ENCODE data around the gene TMCO4. TPM values are rescaled to one million over a fixed set of nuclear protein-coding genes. Genes with fewer than 3 reads are reported as not detected.
"Not testable (repeated sequence)": the region's sequence is repeated elsewhere in the genome, so short reads cannot be mapped to it uniquely, and the experiment has no call there.

TMCO4 gene
- 10 to 100 TPM; 16.5 to 16.6 TPM for total RNA-seq
- 18.2 TPM for polyA plus RNA-seq

DNA sequence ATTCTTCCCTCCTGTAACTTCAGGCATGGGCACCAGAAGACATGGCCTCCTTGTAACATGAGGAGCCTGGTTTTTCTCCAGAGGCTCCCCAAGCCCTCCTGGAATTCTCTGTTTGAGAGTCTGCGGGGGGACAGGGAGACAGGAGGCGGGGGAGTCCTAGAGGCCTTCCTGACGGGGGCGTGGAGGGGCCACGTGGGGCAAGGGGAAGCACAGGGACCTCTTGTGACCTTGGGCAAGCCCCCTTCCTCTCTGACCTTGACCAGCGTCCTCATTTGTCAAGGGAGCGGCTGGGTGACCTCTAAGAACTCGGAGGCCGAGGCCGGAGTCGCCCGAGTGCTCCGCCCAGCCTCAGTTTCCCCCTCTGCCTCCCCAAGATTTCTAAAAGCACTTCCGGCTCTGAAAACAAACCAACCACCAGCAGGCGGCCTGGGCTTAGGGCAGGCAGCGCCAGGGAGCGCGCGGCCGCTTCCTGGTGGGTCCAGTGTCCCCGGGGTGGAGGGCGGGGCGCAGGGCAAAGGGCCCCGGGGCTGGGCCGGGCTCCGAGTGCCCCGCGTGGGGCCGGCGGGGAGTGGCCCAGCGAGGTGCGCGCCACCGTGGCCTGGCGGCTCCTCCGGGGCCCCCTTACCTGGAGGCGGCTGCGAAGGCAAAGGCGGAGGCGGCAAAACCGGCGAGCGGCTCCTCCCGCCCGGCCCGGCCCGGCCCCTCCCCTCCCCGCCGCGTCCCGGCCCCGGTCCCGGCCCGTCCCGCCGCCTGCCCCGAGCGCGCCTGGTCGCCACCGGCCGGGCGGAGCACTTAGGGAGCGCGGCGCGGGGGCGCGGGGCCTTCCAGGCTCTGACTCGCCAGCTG lies at the start of gene TMCO4:
Gene TMCO4, minus strand, starts transcription at position 687 of the 846 bp plus-strand sequence. CDS start 19,158 bp downstream, outside the sequence.
- Mint-ChIP-seq H3K36me3 (peaks cover 0 to 15% (median 4%) of the 10 kb centered on the region in 3 donors), H3K4me1 (peaks cover 22 to 41% (median 37%) of the 10 kb centered on the region in 3 donors), H3K9me3 (no peaks in the 10 kb centered on the region), H3K27ac (peak within 1 kb of the TSS; percentile 85 to 98 (median 94)), H3K27me3 (peaks cover 0 to 2% of the 10 kb centered on the region in 2 donors), H3K4me3 (peak within 1 kb of the TSS; percentile 86 to 97 (median 90))
- POLR2A ChIA-PET: no interaction called here
- Histone ChIP-seq H3K4me1 (ENCODE audit: insufficient read depth, low read length) (peaks cover 20% of the 10 kb centered on the region), H3K27me3 (ENCODE audit: insufficient read depth, low read length, poor library complexity, severe bottlenecking) (no peaks in the 10 kb centered on the region), H3K9me3 (ENCODE audit: low read length) (no peaks in the 10 kb centered on the region), H3K27ac (ENCODE audit: low read depth, low read length) (peak within 1 kb of the TSS; percentile 67), H3K36me3 (ENCODE audit: insufficient read depth, low read length) (no peaks in the 10 kb centered on the region), H3K4me3 (ENCODE audit: low read length) (peak within 1 kb of the TSS; percentile 91)
- peak; percentile 33 to 69 (median 46) for DNase-seq
- CTCF ChIA-PET: interaction anchor here (1.4 kb wide), 1 partner anchor 11 kb away, joined by 3 read pairs; no protein-coding TSS in a partner anchor

DNA sequence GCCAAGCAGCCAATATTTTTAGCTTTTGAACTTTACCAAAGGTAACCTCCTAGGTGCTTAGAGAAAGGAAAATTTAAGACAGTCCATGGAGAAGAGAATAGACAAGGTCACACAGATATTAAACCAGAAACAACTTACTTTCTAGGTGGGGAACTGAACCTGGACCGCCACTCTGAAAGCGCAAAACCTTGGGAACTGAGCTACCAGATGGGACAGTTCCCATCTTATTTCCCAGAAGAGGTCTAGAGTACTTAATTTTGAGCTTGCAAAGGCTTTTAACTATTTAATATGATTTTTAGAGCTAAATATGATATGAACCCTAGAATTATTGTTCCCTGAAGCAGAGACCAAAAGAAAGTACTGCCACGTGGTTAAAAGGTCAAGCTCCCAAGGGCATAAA lies 49.6 kb upstream of the TMCO4 start:
- H3K4me3 ChIP-seq (ENCODE audit: low read length); H3K27ac ChIP-seq (ENCODE audit: low read depth, low read length); H3K9me3 ChIP-seq (ENCODE audit: low read length); H3K27ac Mint-ChIP-seq; H3K27me3 ChIP-seq (ENCODE audit: insufficient read depth, low read length, poor library complexity, severe bottlenecking); POLR2A ChIA-PET; H3K4me1 Mint-ChIP-seq; H3K4me1 ChIP-seq (ENCODE audit: insufficient read depth, low read length); CTCF ChIA-PET; H3K9me3 Mint-ChIP-seq; H3K36me3 ChIP-seq (ENCODE audit: insufficient read depth, low read length); H3K4me3 Mint-ChIP-seq; H3K36me3 Mint-ChIP-seq; DNase-seq: not testable (repeated sequence)
- peaks cover 6 to 23% of the 10 kb centered on the region in 2 donors for H3K27me3 Mint-ChIP-seq

- H3K27me3 Mint-ChIP-seq: peaks cover 6 to 29% of the 10 kb centered on the region in 2 donors
- H3K27ac Mint-ChIP-seq; H3K4me3 ChIP-seq (ENCODE audit: low read length); H3K4me1 ChIP-seq (ENCODE audit: insufficient read depth, low read length); H3K36me3 Mint-ChIP-seq; H3K9me3 ChIP-seq (ENCODE audit: low read length); CTCF ChIA-PET; DNase-seq; H3K36me3 ChIP-seq (ENCODE audit: insufficient read depth, low read length); POLR2A ChIA-PET; H3K27me3 ChIP-seq (ENCODE audit: insufficient read depth, low read length, poor library complexity, severe bottlenecking); H3K27ac ChIP-seq (ENCODE audit: low read depth, low read length); H3K4me3 Mint-ChIP-seq; H3K9me3 Mint-ChIP-seq; H3K4me1 Mint-ChIP-seq: not testable (repeated sequence)
Observed at GRCh38 chr1:19847334-19847733, 47.6 kb upstream of the TMCO4 start.

GRCh38 chr1:19846338-19846737 lies 46.6 kb upstream of the TMCO4 start:
- H3K4me3 Mint-ChIP-seq: no peak overlapping the region
- no peaks in the 10 kb centered on the region for H3K27me3 ChIP-seq (ENCODE audit: insufficient read depth, low read length, poor library complexity, severe bottlenecking)
- CTCF ChIA-PET: no interaction called here
- no peak for DNase-seq
- peaks cover 8 to 29% of the 10 kb centered on the region in 2 donors for H3K27me3 Mint-ChIP-seq
- H3K36me3 Mint-ChIP-seq: no peaks in the 10 kb centered on the region
- no peaks in the 10 kb centered on the region for H3K9me3 ChIP-seq (ENCODE audit: low read length)
- H3K4me3 ChIP-seq (ENCODE audit: low read length): no peak overlapping the region
- peaks cover 0 to 3% (median 0%) of the 10 kb centered on the region in 3 donors for H3K4me1 Mint-ChIP-seq
- no peak overlapping the region for H3K27ac ChIP-seq (ENCODE audit: low read depth, low read length)
- no peaks in the 10 kb centered on the region for H3K36me3 ChIP-seq (ENCODE audit: insufficient read depth, low read length)
- POLR2A ChIA-PET: no interaction called here
- H3K27ac Mint-ChIP-seq: no peak overlapping the region
- H3K9me3 Mint-ChIP-seq: no peaks in the 10 kb centered on the region
- no peaks in the 10 kb centered on the region for H3K4me1 ChIP-seq (ENCODE audit: insufficient read depth, low read length)

DNA sequence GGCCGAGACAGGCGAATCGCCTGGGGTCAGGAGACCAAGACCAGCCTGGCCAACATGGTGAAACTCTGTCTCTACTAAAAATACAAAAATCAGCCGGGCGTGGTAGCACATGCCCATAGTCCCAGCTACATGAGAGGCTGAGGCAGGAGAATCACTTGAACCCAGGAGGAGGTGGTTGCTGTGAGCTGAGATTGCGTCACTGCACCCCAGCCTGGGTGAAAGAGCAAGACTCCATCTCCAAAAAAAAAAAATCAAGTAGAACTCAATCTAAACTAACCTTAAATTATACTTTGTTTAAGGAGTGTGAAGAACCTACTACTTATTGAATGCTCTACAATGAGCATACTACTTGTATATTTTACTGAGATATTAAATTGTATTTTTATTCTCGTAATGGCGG lies 45.8 kb upstream of the TMCO4 start:
- H3K27ac Mint-ChIP-seq: no peak overlapping the region
- no peaks in the 10 kb centered on the region for H3K4me1 Mint-ChIP-seq
- no peaks in the 10 kb centered on the region for H3K9me3 Mint-ChIP-seq
- H3K4me1 ChIP-seq (ENCODE audit: insufficient read depth, low read length): no peaks in the 10 kb centered on the region
- no peaks in the 10 kb centered on the region for H3K9me3 ChIP-seq (ENCODE audit: low read length)
- no peak overlapping the region for H3K27ac ChIP-seq (ENCODE audit: low read depth, low read length)
- CTCF ChIA-PET: no interaction called here
- H3K4me3 Mint-ChIP-seq: no peak overlapping the region
- peaks cover 8 to 36% of the 10 kb centered on the region in 2 donors for H3K27me3 Mint-ChIP-seq
- no peak overlapping the region for H3K4me3 ChIP-seq (ENCODE audit: low read length)
- no peaks in the 10 kb centered on the region for H3K27me3 ChIP-seq (ENCODE audit: insufficient read depth, low read length, poor library complexity, severe bottlenecking)
- no peak for DNase-seq
- H3K36me3 ChIP-seq (ENCODE audit: insufficient read depth, low read length): no peaks in the 10 kb centered on the region
- POLR2A ChIA-PET: no interaction called here
- no peaks in the 10 kb centered on the region for H3K36me3 Mint-ChIP-seq

GRCh38 chr1:19844731-19845495 lies 45.2 kb upstream of the TMCO4 start:
- no peaks in the 10 kb centered on the region for H3K9me3 ChIP-seq (ENCODE audit: low read length)
- H3K4me1 ChIP-seq (ENCODE audit: insufficient read depth, low read length): no peaks in the 10 kb centered on the region
- H3K27ac ChIP-seq (ENCODE audit: low read depth, low read length): no peak overlapping the region
- POLR2A ChIA-PET: no interaction called here
- Mint-ChIP-seq H3K36me3 (no peaks in the 10 kb centered on the region), H3K4me1 (no peaks in the 10 kb centered on the region), H3K9me3 (no peaks in the 10 kb centered on the region), H3K27ac (no peak overlapping the region), H3K4me3 (no peak overlapping the region), H3K27me3 (peaks cover 10 to 37% of the 10 kb centered on the region in 2 donors)
- CTCF ChIA-PET: no interaction called here
- H3K4me3 ChIP-seq (ENCODE audit: low read length): no peak overlapping the region
- H3K36me3 ChIP-seq (ENCODE audit: insufficient read depth, low read length): no peaks in the 10 kb centered on the region
- H3K27me3 ChIP-seq (ENCODE audit: insufficient read depth, low read length, poor library complexity, severe bottlenecking): no peaks in the 10 kb centered on the region
- DNase-seq: no peak

- H3K4me3 Mint-ChIP-seq: no peak overlapping the region
- H3K4me3 ChIP-seq (ENCODE audit: low read length): no peak overlapping the region
- H3K27me3 Mint-ChIP-seq: peaks cover 13 to 46% of the 10 kb centered on the region in 2 donors
- DNase-seq: no peak
- H3K4me1 ChIP-seq (ENCODE audit: insufficient read depth, low read length): no peaks in the 10 kb centered on the region
- H3K9me3 Mint-ChIP-seq: peaks cover 0 to 2% (median 0%) of the 10 kb centered on the region in 5 donors
- ChIA-PET CTCF (no interaction called here), POLR2A (no interaction called here)
- H3K9me3 ChIP-seq (ENCODE audit: low read length): no peaks in the 10 kb centered on the region
- no peak overlapping the region for H3K27ac Mint-ChIP-seq
- peaks cover 4% of the 10 kb centered on the region for H3K27me3 ChIP-seq (ENCODE audit: insufficient read depth, low read length, poor library complexity, severe bottlenecking)
- H3K27ac ChIP-seq (ENCODE audit: low read depth, low read length): no peak overlapping the region
- no peaks in the 10 kb centered on the region for H3K36me3 Mint-ChIP-seq
- H3K4me1 Mint-ChIP-seq: no peaks in the 10 kb centered on the region
- H3K36me3 ChIP-seq (ENCODE audit: insufficient read depth, low read length): no peaks in the 10 kb centered on the region
Observed at GRCh38 chr1:19840228-19840627, 40.5 kb upstream of the TMCO4 start.

DNA sequence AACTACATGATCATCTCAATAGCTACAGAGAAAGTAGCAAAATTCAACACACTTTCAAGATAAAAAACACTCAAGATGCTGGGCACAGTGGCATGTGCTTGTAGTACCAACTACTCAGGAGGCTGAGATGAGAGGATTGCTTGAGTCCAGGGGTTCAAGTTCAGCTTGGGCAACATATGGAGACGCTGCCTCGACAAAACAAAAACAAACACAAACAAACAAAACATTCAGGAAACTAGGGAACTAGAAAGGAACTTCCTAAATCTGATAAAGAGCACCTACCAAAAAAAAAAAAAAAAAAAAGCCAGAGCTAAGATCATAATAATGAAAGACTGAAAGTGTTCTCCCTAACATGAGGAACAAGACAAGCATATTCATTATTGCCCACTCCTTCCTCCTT lies 38.1 kb upstream of the TMCO4 start:
- DNase-seq: no peak
- Mint-ChIP-seq H3K9me3 (peaks cover 0 to 2% (median 0%) of the 10 kb centered on the region in 5 donors), H3K36me3 (no peaks in the 10 kb centered on the region), H3K27me3 (peaks cover 25 to 48% of the 10 kb centered on the region in 2 donors), H3K4me1 (no peaks in the 10 kb centered on the region), H3K27ac (peak overlapping the region in 1 of 8 donors; percentile 80), H3K4me3 (no peak overlapping the region)
- ChIA-PET CTCF (no interaction called here), POLR2A (no interaction called here)
- Histone ChIP-seq H3K4me1 (ENCODE audit: insufficient read depth, low read length) (no peaks in the 10 kb centered on the region), H3K4me3 (ENCODE audit: low read length) (no peak overlapping the region), H3K27me3 (ENCODE audit: insufficient read depth, low read length, poor library complexity, severe bottlenecking) (peaks cover 4% of the 10 kb centered on the region), H3K9me3 (ENCODE audit: low read length) (no peaks in the 10 kb centered on the region), H3K27ac (ENCODE audit: low read depth, low read length) (no peak overlapping the region), H3K36me3 (ENCODE audit: insufficient read depth, low read length) (no peaks in the 10 kb centered on the region)
